HG03066 (cell line): Measurements from ENCODE around the gene IDH3A.

ENCODE experiments used
- ATAC-seq: cut with Tn5 transposase; IDR thresholded peaks from one replicate; pipeline ENCODE4 v1.9.1; 2021; ENCODE audit warnings: low read depth; ENCODE audit not compliant: unreplicated experiment

Gene IDH3A

GRCh38 chr15:78212546-78213424 lies 63.6 kb downstream of the IDH3A start:
- no peak for ATAC-seq

GRCh38 chr15:78213425-78213750 lies 64.2 kb downstream of the IDH3A start:
- ATAC-seq = no peak

DNA sequence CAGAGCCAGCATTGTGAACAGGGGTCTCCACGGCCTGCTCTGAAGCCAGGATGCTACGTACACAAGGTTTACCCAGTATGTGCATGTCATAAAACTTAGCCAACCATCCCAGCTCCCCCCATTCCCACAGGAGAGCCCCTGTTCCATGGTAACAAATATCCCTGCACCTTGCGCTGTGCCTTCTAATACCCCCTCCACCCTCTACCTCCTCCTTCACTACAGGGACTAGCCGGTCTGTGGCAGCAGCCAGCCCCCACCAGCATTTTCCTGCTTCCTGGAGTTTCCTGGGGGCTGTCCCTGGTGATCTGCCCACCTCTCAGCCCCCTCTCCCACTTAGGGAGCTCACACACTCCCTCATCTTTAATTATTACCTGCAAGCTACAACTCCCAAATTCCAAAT lies 64.8 kb downstream of the IDH3A start:
- no peak for ATAC-seq

- ATAC-seq = no peak
Observed at GRCh38 chr15:78216276-78217104, 67.3 kb downstream of the IDH3A start.

DNA sequence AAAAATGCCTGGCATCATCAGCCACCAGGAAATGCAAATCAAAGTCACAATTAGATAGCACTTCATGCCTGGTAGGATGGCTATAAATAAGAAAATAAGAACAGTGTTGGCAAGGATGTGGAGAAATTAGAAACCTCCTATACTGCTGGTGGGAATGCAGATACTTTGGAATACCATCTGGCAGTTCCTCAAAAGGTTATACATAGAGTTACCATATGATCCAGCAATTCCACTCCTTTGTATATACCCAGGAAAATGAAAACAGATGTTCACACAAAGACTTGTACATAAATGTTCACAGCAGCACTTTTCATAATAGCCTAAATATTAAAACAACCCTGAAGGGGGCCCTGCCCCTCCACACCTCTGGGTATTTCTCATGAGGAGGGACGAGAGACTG lies 71.6 kb downstream of the IDH3A start:
- ATAC-seq = no peak
